H9 (cell line): ENCODE data around the gene RAB33A. TPM values are rescaled to one million over a fixed set of nuclear protein-coding genes. Genes with fewer than 3 reads are reported as not detected.

Experiments used
- DNase-seq: peaks from one replicate; pipeline ENCODE4 v3.0.0-alpha.2; 2017
- H2AFZ ChIP-seq: one replicate; pipeline ENCODE4 v1.6.1; 2013; ENCODE audit warnings: mild to moderate bottlenecking, low read length, control low read depth, moderate library complexity
- H2AK5ac ChIP-seq: 2 replicates; pipeline ENCODE4 v1.6.1; 2013; ENCODE audit warnings: low read length, control low read depth, mixed read lengths; ENCODE audit not compliant: insufficient read length
- H2BK120ac ChIP-seq: one replicate; pipeline ENCODE4 v1.6.1; 2013; ENCODE audit warnings: low read depth, mild to moderate bottlenecking, low read length, control low read depth, inconsistent platforms; ENCODE audit not compliant: poor library complexity, severe bottlenecking
- H2BK12ac ChIP-seq: 2 replicates; pipeline ENCODE4 v1.6.1; 2013; ENCODE audit warnings: low read length, control low read depth, mixed read lengths, low read depth; ENCODE audit not compliant: insufficient read length
- H2BK15ac ChIP-seq: 2 replicates; pipeline ENCODE4 v1.6.1; 2013; ENCODE audit warnings: low read depth, low read length, control low read depth
- H2BK20ac ChIP-seq: one replicate; pipeline ENCODE4 v1.6.1; 2013; ENCODE audit warnings: low read depth, mild to moderate bottlenecking, low read length, control low read depth, inconsistent platforms; ENCODE audit not compliant: poor library complexity, severe bottlenecking
- H2BK5ac ChIP-seq: 2 replicates; pipeline ENCODE4 v1.6.1; 2013; ENCODE audit warnings: low read length, control low read depth, mixed read lengths; ENCODE audit not compliant: insufficient read length
- H3K14ac ChIP-seq: 2 replicates; pipeline ENCODE4 v1.6.1; 2013; ENCODE audit warnings: low read length, control low read depth; ENCODE audit not compliant: insufficient read depth
- H3K18ac ChIP-seq: 2 replicates; pipeline ENCODE4 v1.6.1; 2013; ENCODE audit warnings: low read depth, mild to moderate bottlenecking, mixed read lengths, low read length, control low read depth; ENCODE audit not compliant: insufficient read length
- H3K23ac ChIP-seq: 2 replicates; pipeline ENCODE4 v1.6.1; 2013; ENCODE audit warnings: low read length, control low read depth, mixed read lengths, low read depth; ENCODE audit not compliant: insufficient read length
- H3K23me2 ChIP-seq: 2 replicates; pipeline ENCODE4 v1.6.1; 2013; ENCODE audit warnings: low read depth, mild to moderate bottlenecking, mixed read lengths, low read length, control low read depth; ENCODE audit not compliant: insufficient read length, poor library complexity, severe bottlenecking
- H3K27ac ChIP-seq: 2 replicates; pipeline ENCODE4 v1.5.1; 2013; ENCODE audit warnings: low read length, control low read depth, mixed read lengths, low read depth; ENCODE audit not compliant: insufficient read length
- H3K27me3 ChIP-seq: 2 replicates; pipeline ENCODE4 v1.6.1; 2013; ENCODE audit warnings: low read length, control low read depth, inconsistent platforms; ENCODE audit not compliant: insufficient read depth
- H3K4ac ChIP-seq: 2 replicates; pipeline ENCODE4 v1.6.1; 2013; ENCODE audit warnings: low read depth, mild to moderate bottlenecking, control low read depth, inconsistent platforms, low read length, moderate library complexity
- H3K4me1 ChIP-seq: 2 replicates; pipeline ENCODE4 v1.6.1; 2013; ENCODE audit warnings: low read length, control low read depth, inconsistent platforms; ENCODE audit not compliant: insufficient read depth
- H3K4me2 ChIP-seq: 2 replicates; pipeline ENCODE4 v1.6.1; 2013; ENCODE audit warnings: low read length, control low read depth, mixed read lengths; ENCODE audit not compliant: insufficient read length, insufficient read depth
- H3K56ac ChIP-seq: 2 replicates; pipeline ENCODE4 v1.6.1; 2013; ENCODE audit warnings: low read depth, mild to moderate bottlenecking, mixed read lengths, low read length, control low read depth; ENCODE audit not compliant: insufficient read length
- H3K79me1 ChIP-seq: 2 replicates; pipeline ENCODE4 v1.6.1; 2013; ENCODE audit warnings: low read depth, mild to moderate bottlenecking, moderate library complexity, low read length, control low read depth, inconsistent platforms; ENCODE audit not compliant: insufficient read depth, poor library complexity, severe bottlenecking
- H3K79me2 ChIP-seq: 2 replicates; pipeline ENCODE4 v1.6.1; 2013; ENCODE audit warnings: low read length, control low read depth, inconsistent platforms; ENCODE audit not compliant: insufficient read depth
- H3K9ac ChIP-seq: 2 replicates; pipeline ENCODE4 v1.6.1; 2013; ENCODE audit warnings: low read length, control low read depth, mixed read lengths; ENCODE audit not compliant: insufficient read length; ENCODE audit errors: extremely low read depth
- H3K9me3 ChIP-seq: one replicate; pipeline ENCODE4 v1.6.1; 2013; ENCODE audit warnings: low read depth, low read length, inconsistent platforms; ENCODE audit not compliant: control insufficient read depth
- H3T11ph ChIP-seq: one replicate; pipeline ENCODE4 v1.6.1; 2013; ENCODE audit warnings: mild to moderate bottlenecking, low read length, control low read depth, inconsistent platforms
- H4K20me1 ChIP-seq: one replicate; pipeline ENCODE4 v1.6.1; 2013; ENCODE audit not compliant: control insufficient read depth, insufficient read length, insufficient read depth
- H4K5ac ChIP-seq: 2 replicates; pipeline ENCODE4 v1.6.1; 2013; ENCODE audit warnings: low read depth, mild to moderate bottlenecking, mixed read lengths, low read length, control low read depth; ENCODE audit not compliant: insufficient read length
- H4K8ac ChIP-seq: replicated peaks from 2 replicates; pipeline ENCODE4 v1.6.1; 2013; ENCODE audit warnings: low read length, control low read depth, mixed read lengths, low read depth; ENCODE audit not compliant: insufficient read length
- H4K91ac ChIP-seq: 2 replicates; pipeline ENCODE4 v1.6.1; 2013; ENCODE audit warnings: low read depth, mild to moderate bottlenecking, moderate library complexity, mixed read lengths, low read length, control low read depth; ENCODE audit not compliant: insufficient read length
- H3K27ac Mint-ChIP-seq, 3 experiments: 2 replicates in 2 of 3; 3 replicates in 1 of 3; pipeline ENCODE4 v1.8.0; 2020 to 2021; ENCODE audit warnings: mixed read lengths in 3 of 3, mild to moderate bottlenecking in 1 of 3, moderate library complexity in 1 of 3
- H3K27me3 Mint-ChIP-seq: 2 replicates; pipeline ENCODE4 v1.8.0; 2021; ENCODE audit warnings: low read depth, mild to moderate bottlenecking, moderate library complexity, mixed read lengths
- H3K36me3 Mint-ChIP-seq, 3 experiments: 2 replicates in 2 of 3; 3 replicates in 1 of 3; pipeline ENCODE4 v1.8.0; 2020 to 2021; ENCODE audit warnings: low read depth in 3 of 3, mixed read lengths in 3 of 3; ENCODE audit not compliant: insufficient read depth in 1 of 3
- H3K4me1 Mint-ChIP-seq, 2 experiments: 2 replicates each; pipeline ENCODE4 v1.8.0; 2020; ENCODE audit warnings: mixed read lengths in 2 of 2
- H3K4me3 Mint-ChIP-seq, 2 experiments: 2 replicates in 1 of 2; 3 replicates in 1 of 2; pipeline ENCODE4 v1.8.0; 2020 to 2021; ENCODE audit warnings: mild to moderate bottlenecking in 2 of 2, mixed read lengths in 2 of 2, moderate library complexity in 1 of 2
- H3K9me3 Mint-ChIP-seq, 2 experiments: 2 replicates in 1 of 2; 3 replicates in 1 of 2; pipeline ENCODE4 v1.8.0; 2020; ENCODE audit warnings: mild to moderate bottlenecking in 2 of 2, mixed read lengths in 2 of 2, moderate library complexity in 1 of 2
- WGBS: extraction: QIAGEN DNeasy Blood & Tissue Kit; methylation state at CpG from one replicate; pipeline ENCODE4 v1.1.7; 2013; ENCODE audit warnings: missing lambda C conversion rate, low lambda C conversion rate, mixed read lengths; ENCODE audit not compliant: insufficient read length; ENCODE audit errors: extremely low coverage; 5-methylcytosine and 5-hydroxymethylcytosine counted together
- total RNA-seq: library from RNA; stranded (reverse); gene quantifications from 2 replicates; pipeline ENCODE4 v1.2.1, GENCODE V29; 2021
- TF ChIP-seq, protein P1 (sequence below): fragments of 200-600 bp; sonication (generic); conservative IDR thresholded peaks from 3 replicates; pipeline ENCODE4 v1.8.0; 2021; ENCODE audit warnings: antibody characterized with exemption, mild to moderate bottlenecking

Gene RAB33A
- total RNA-seq, 1 experiment from 2014 or later: 0.59 TPM

DNA sequence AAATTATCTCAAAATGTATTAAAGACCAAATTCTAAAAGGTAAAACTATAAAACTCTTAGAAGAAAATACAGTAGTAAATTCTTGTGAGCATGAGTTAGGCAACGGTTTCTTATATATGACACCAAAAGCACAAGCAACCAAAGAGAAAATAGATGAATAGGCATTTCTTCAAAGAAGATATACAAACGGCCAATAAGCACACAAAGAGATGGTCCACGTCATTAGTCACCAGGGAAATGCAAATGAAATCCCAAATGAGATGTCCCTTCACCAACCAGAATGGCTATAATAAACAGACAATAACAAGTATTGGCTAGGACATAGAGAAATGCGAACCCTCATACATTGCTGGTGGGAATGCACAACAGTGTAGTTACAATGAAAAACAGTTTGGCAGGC lies 44.6 kb downstream of the RAB33A start:
- Histone ChIP-seq H3K79me2 (no peaks in the 10 kb centered on the region), H3K79me1 (no peaks in the 10 kb centered on the region), H2AFZ (no peak overlapping the region), H3K23ac (no peak overlapping the region), H2BK15ac (no peak overlapping the region), H3K4me1 (no peaks in the 10 kb centered on the region), H4K8ac (no peak overlapping the region), H2BK120ac (no peak overlapping the region), H3K56ac (no peak overlapping the region), H4K91ac (no peak overlapping the region), H2BK5ac (no peak overlapping the region), H3K4me2 (no peak overlapping the region), H3T11ph (no peak overlapping the region), H3K9me3 (peaks cover 8% of the 10 kb centered on the region), H3K27ac (no peak overlapping the region), H3K18ac (no peak overlapping the region), H2AK5ac (no peak overlapping the region), H3K4ac (no peak overlapping the region), H2BK20ac (no peak overlapping the region), H3K9ac (no peak overlapping the region), H4K20me1 (no peaks in the 10 kb centered on the region), H3K14ac (no peak overlapping the region), H4K5ac (no peak overlapping the region), H2BK12ac (no peak overlapping the region), H3K27me3 (no peaks in the 10 kb centered on the region), H3K23me2 (no peaks in the 10 kb centered on the region)
- DNase-seq: no peak
- Mint-ChIP-seq H3K36me3 (peaks cover 42 to 61% (median 57%) of the 10 kb centered on the region in 3 experiments; a peak in 6 of 7 replicates), H3K4me3 (no peak overlapping the region), H3K4me1 (no peaks in the 10 kb centered on the region), H3K27ac (no peak overlapping the region; a peak in 1 of 7 replicates), H3K27me3 (no peaks in the 10 kb centered on the region), H3K9me3 (peaks cover 0 to 32% of the 10 kb centered on the region in 2 experiments; a peak in 2 of 5 replicates)
- TF ChIP-seq, protein P1, sequence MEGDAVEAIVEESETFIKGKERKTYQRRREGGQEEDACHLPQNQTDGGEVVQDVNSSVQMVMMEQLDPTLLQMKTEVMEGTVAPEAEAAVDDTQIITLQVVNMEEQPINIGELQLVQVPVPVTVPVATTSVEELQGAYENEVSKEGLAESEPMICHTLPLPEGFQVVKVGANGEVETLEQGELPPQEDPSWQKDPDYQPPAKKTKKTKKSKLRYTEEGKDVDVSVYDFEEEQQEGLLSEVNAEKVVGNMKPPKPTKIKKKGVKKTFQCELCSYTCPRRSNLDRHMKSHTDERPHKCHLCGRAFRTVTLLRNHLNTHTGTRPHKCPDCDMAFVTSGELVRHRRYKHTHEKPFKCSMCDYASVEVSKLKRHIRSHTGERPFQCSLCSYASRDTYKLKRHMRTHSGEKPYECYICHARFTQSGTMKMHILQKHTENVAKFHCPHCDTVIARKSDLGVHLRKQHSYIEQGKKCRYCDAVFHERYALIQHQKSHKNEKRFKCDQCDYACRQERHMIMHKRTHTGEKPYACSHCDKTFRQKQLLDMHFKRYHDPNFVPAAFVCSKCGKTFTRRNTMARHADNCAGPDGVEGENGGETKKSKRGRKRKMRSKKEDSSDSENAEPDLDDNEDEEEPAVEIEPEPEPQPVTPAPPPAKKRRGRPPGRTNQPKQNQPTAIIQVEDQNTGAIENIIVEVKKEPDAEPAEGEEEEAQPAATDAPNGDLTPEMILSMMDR: no peak
- no CpG with 5 or more reads among the region's 4 CpGs for WGBS
